Thyroid gland (tissue), 4 donors: ENCODE measurements around the gene MRPL12.

ENCODE experiments used
- POLR2A ChIP-seq, 2 donors: fragments of 450-650 bp; IDR thresholded peaks; one replicate each; pipeline ENCODE4 v1.6.1; 2017; ENCODE audit warnings: antibody characterized with exemption in 2 of 2, mild to moderate bottlenecking in 2 of 2, moderate library complexity in 1 of 2
- TF ChIP-seq, protein P1 (sequence below), 6 experiments: fragments of 200-600 bp in 3 of 6; fragments of 450-650 bp in 3 of 6; sonication (generic) in 3 of 6; IDR thresholded peaks; one replicate each; pipeline ENCODE4 v1.5.1; 2016 to 2019; ENCODE audit warnings: antibody characterized with exemption in 6 of 6, mild to moderate bottlenecking in 2 of 6, inconsistent platforms in 1 of 6, moderate library complexity in 1 of 6

DNA sequence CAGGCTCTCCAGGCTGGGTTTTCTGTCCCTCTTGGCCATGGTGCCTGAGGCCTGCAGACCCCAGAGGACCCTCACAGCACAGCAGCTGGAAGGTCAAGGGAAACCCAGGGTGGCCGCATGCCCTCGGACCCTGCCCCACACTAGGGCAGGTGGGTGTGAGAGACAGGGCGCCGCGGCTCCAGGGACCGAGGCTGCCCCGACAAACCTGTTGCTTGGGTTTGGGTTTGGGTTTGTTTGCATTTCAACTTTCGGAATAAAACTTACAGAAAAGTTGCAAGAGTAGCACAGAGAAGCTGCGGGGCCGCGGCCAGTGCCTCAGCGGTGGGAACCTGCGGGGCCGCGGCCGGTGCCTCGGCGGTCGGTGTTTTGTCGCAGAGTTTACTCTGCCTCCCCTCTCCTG, 11.6 kb upstream of the MRPL12 start:
- TF ChIP-seq POLR2A (IDR thresholded peaks at IDR 0.05): no peak
- TF ChIP-seq, protein P1, sequence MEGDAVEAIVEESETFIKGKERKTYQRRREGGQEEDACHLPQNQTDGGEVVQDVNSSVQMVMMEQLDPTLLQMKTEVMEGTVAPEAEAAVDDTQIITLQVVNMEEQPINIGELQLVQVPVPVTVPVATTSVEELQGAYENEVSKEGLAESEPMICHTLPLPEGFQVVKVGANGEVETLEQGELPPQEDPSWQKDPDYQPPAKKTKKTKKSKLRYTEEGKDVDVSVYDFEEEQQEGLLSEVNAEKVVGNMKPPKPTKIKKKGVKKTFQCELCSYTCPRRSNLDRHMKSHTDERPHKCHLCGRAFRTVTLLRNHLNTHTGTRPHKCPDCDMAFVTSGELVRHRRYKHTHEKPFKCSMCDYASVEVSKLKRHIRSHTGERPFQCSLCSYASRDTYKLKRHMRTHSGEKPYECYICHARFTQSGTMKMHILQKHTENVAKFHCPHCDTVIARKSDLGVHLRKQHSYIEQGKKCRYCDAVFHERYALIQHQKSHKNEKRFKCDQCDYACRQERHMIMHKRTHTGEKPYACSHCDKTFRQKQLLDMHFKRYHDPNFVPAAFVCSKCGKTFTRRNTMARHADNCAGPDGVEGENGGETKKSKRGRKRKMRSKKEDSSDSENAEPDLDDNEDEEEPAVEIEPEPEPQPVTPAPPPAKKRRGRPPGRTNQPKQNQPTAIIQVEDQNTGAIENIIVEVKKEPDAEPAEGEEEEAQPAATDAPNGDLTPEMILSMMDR (IDR thresholded peaks at IDR 0.05): no peak
